Stimulated activated naive B cell treated with anti-CD40 and anti-IgM and Interleukin-4, amounts not matched to agents 10 μg/mL and 1 μg/mL and 100 μg/mL, for 72 hours (primary cell): Measurements from ENCODE around the gene OR1E1.
"Not testable (repeated sequence)": the region's sequence is repeated elsewhere in the genome, so short reads cannot be mapped to it uniquely, and the experiment has no call there.

Experiments
- ATAC-seq, 2 donors: fragments of 150-1000 bp; cut with Tn5 transposase; replicated peaks; 2 replicates each; pipeline ENCODE4 v1.10.0; 2021; ENCODE audit warnings: moderate library complexity in 1 of 2
- DNase-seq: peaks from one replicate; pipeline ENCODE4 v3.0.0; 2021
- H3K27ac Mint-ChIP-seq: one replicate; pipeline ENCODE4 v1.8.0; 2022; ENCODE audit warnings: mild to moderate bottlenecking, mixed read lengths
- H3K27me3 Mint-ChIP-seq, 2 donors: one replicate each; pipeline ENCODE4 v1.8.0; 2022; ENCODE audit warnings: mixed read lengths in 2 of 2
- H3K36me3 Mint-ChIP-seq, 2 donors: one replicate each; pipeline ENCODE4 v1.8.0; 2022; ENCODE audit warnings: mixed read lengths in 2 of 2, mild to moderate bottlenecking in 1 of 2
- H3K4me1 Mint-ChIP-seq, 2 donors: one replicate each; pipeline ENCODE4 v1.8.0; 2022; ENCODE audit warnings: mixed read lengths in 2 of 2, mild to moderate bottlenecking in 1 of 2
- H3K4me3 Mint-ChIP-seq, 2 donors: one replicate each; pipeline ENCODE4 v1.8.0; 2022; ENCODE audit warnings: mild to moderate bottlenecking in 2 of 2, mixed read lengths in 2 of 2, moderate library complexity in 1 of 2
- H3K9me3 Mint-ChIP-seq, 2 donors: one replicate each; pipeline ENCODE4 v1.8.0; 2022; ENCODE audit warnings: mixed read lengths in 2 of 2, mild to moderate bottlenecking in 1 of 2

OR1E1 gene

GRCh38 chr17:3385869-3386816 is 12.1 kb downstream of the OR1E1 start, which contains the start of gene OR3A2:
Gene OR3A2, minus strand, starts transcription at chr17:3386308.
- Mint-ChIP-seq H3K4me1 (peaks cover 2 to 11% of the 10 kb centered on the region in 2 donors), H3K9me3 (peaks cover 0 to 3% of the 10 kb centered on the region in 2 donors), H3K27ac (peak within 1 kb of the TSS; percentile 72), H3K36me3 (no peaks in the 10 kb centered on the region), H3K27me3 (peaks cover 43 to 48% of the 10 kb centered on the region in 2 donors), H3K4me3 (peak within 1 kb of the TSS; percentile 64 to 82)
- DNase-seq: no peak
- peak; percentile 70 to 94 for ATAC-seq

GRCh38 chr17:3381957-3382356 is 16.3 kb downstream of the OR1E1 start:
- no peak for ATAC-seq
- H3K36me3 Mint-ChIP-seq: peaks cover 0 to 4% of the 10 kb centered on the region in 2 donors
- H3K9me3 Mint-ChIP-seq: no peaks in the 10 kb centered on the region
- peaks cover 2 to 16% of the 10 kb centered on the region in 2 donors for H3K4me1 Mint-ChIP-seq
- H3K4me3 Mint-ChIP-seq: no peak overlapping the region
- DNase-seq: no peak
- H3K27me3 Mint-ChIP-seq: peaks cover 58% of the 10 kb centered on the region in 2 donors
- H3K27ac Mint-ChIP-seq: no peak overlapping the region

- peaks cover 0 to 8% of the 10 kb centered on the region in 2 donors for H3K36me3 Mint-ChIP-seq
Observed at GRCh38 chr17:3378321-3378720, 19.9 kb downstream of the OR1E1 start.

GRCh38 chr17:3371167-3371566 is 27.0 kb downstream of the OR1E1 start:
- not testable (repeated sequence) for H3K4me3 Mint-ChIP-seq, H3K36me3 Mint-ChIP-seq, H3K4me1 Mint-ChIP-seq, ATAC-seq, DNase-seq, H3K27ac Mint-ChIP-seq
- Mint-ChIP-seq H3K27me3 (peaks cover 19 to 23% of the 10 kb centered on the region in 2 donors), H3K9me3 (peaks cover 19 to 27% of the 10 kb centered on the region in 2 donors)

More at GRCh38 chr17:3378321-3378720, 19.9 kb downstream of the OR1E1 start:
- Mint-ChIP-seq H3K27ac (no peak overlapping the region), H3K27me3 (peaks cover 35 to 39% of the 10 kb centered on the region in 2 donors), H3K9me3 (peaks cover 9 to 15% of the 10 kb centered on the region in 2 donors), H3K4me3 (no peak overlapping the region), H3K4me1 (peaks cover 0 to 5% of the 10 kb centered on the region in 2 donors)
- ATAC-seq (no peak), DNase-seq (no peak)
